NCI-H128 (cell line): ENCODE results near the gene MPND.
A peak's percentile ranks its signal among the peaks of the same experiment; 100 is the strongest.

Experiments
- DNase-seq: peaks from one replicate; lab custom pipeline; 2025; ENCODE audit not compliant: unreplicated experiment; lab: John Stamatoyannopoulos, UW

The MPND gene, protein sequence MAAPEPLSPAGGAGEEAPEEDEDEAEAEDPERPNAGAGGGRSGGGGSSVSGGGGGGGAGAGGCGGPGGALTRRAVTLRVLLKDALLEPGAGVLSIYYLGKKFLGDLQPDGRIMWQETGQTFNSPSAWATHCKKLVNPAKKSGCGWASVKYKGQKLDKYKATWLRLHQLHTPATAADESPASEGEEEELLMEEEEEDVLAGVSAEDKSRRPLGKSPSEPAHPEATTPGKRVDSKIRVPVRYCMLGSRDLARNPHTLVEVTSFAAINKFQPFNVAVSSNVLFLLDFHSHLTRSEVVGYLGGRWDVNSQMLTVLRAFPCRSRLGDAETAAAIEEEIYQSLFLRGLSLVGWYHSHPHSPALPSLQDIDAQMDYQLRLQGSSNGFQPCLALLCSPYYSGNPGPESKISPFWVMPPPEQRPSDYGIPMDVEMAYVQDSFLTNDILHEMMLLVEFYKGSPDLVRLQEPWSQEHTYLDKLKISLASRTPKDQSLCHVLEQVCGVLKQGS

GRCh38 chr19:4343370-4344307, at the start of gene MPND:
TSS of gene MPND (plus strand) at chr19:4343562. CDS start at chr19:4343594, 32 bp downstream.
- peak; percentile 67 for DNase-seq

- no peak for DNase-seq
Observed at GRCh38 chr19:4294389-4294788, 49.0 kb upstream of the MPND start.

- DNase-seq: peak; percentile 31
Observed at GRCh38 chr19:4295972-4296771, 47.2 kb upstream of the MPND start.

GRCh38 chr19:4297901-4298809, 45.2 kb upstream of the MPND start:
- DNase-seq: no peak

- no peak for DNase-seq
Observed at GRCh38 chr19:4298810-4299550, 44.4 kb upstream of the MPND start.

DNA sequence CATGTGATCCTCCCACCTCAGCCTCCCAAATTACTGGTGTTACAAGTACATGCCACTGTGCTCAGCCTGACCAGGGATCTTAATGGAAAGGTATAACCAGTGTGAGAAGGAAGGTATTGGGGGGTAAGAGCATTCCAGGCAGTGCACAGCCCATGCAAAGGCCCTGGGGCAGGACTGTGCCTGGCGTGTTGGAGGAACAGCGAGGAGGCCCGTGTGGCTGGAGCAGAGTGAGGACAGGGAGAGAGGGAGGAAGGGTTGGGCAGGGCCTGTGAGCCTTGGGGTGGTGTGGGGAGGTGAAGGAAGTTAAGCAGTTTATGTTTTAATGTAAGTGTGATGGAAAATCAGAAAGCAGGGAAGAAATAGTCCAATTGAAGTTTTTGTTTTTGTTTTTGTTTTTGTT, 42.8 kb upstream of the MPND start:
- no peak for DNase-seq

- DNase-seq: no peak
Observed at GRCh38 chr19:4301590-4302242, 41.6 kb upstream of the MPND start.

GRCh38 chr19:4302243-4302640, 41.1 kb upstream of the MPND start, which contains the start of gene TMIGD2:
TSS of gene TMIGD2 (minus strand) at chr19:4302389. CDS start at chr19:4302385, 4 bp downstream.
- DNase-seq: no peak

DNA sequence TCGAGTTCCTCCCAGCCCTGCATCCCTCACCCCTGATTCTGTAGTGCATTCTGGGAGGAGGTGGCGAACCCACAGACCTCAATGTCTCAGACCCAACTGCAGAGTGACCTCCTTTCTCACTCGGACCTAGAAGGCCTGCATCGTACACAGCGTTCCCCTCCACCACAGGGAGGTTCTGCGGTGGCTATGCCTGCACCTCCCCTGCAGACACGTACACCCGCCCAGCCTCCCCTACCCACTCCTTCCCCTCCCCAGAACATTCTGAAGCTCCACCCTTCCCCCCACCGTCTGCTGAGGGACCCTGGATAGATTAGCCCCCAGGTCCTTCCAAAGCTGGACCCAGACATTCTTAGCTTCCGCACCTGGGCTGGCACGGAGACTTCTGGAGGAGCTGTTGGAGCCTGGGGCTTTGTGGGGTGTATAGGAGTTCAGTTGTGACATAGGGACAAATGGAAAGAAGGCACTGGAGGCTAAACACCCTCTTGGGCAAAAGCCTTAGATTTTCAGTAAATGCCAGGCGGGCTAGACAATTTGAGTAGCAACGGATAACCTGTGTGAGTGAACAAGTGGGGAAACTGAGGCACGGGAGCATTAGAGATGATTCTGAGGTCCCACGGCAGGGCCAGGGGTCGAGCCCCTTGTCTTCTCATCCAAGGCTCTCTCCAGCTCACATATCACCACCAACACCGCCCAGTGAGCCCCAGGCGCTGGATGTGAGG, 39.4 kb upstream of the MPND start:
- DNase-seq: no peak

- peak; percentile 48 for DNase-seq
Observed at GRCh38 chr19:4304538-4305256, 38.7 kb upstream of the MPND start, which contains the start of gene FSD1. TSS of gene FSD1 (plus strand) at chr19:4304598. CDS start at chr19:4304747, 149 bp downstream.

DNA sequence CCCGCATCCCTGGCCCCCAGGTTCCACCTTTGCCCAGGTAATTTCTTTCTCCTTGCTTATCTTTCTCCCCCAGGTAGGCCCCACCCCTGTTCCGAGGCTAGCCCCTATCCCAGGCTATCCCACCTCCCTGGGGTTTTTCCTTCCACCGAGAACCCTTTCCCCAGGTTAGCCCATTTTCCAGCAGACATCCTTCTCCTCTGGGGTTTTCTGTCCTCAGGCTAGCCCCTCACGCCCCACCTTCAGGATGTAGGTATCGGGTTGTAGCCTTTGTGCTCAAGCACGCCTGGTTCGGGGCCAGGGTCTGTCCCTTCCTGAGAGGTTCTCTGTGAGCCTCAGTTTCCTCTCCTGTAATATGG, 38.1 kb upstream of the MPND start:
- DNase-seq: no peak

DNA sequence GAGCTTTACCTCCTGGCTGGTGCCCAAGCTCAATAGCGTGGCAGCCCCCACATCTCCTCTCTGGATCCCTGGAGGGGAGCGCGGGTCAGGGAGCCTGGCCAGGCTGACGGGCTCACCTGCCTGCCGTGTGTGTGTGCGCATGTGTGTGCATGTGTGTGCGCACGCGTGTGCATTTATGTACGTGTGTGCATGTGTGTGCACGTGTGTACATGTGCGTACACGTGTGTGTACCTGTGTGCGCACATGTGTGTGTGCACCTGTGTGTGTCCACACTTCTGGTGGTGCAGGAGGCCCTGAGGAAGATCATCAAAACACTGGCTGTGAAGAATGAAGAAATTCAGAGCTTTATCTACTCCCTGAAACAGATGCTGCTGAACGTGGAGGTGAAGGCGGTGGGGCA, 37.7 kb upstream of the MPND start:
- no peak for DNase-seq

- no peak for DNase-seq
Observed at GRCh38 chr19:4310247-4311121, 32.9 kb upstream of the MPND start.

GRCh38 chr19:4313847-4314490, 29.4 kb upstream of the MPND start:
- no peak for DNase-seq

GRCh38 chr19:4316956-4317355, 26.4 kb upstream of the MPND start:
- no peak for DNase-seq

GRCh38 chr19:4318460-4318859, 24.9 kb upstream of the MPND start:
- DNase-seq: no peak
